Kidney (tissue), 14 donors: Measurements from ENCODE around the gene SCN4B. TPM values are rescaled to one million over a fixed set of nuclear protein-coding genes. Genes with fewer than 3 reads are reported as not detected.

Experiments used
- DNase-seq, 5 donors: peaks; one replicate each; pipeline ENCODE4 v3.0.0-alpha.2; 2013 to 2020
- FAIRE-seq: peaks from 2 replicates; lab custom pipeline; 2012; peaks lifted over from hg19 to GRCh38; lab: Jason Lieb, UNC
- H3K27ac ChIP-seq, 2 donors: one replicate each; pipeline ENCODE4 v1.7.0; 2013; ENCODE audit warnings: low read depth in 2 of 2, low read length in 2 of 2, inconsistent platforms in 1 of 2
- H3K27me3 ChIP-seq: one replicate; pipeline ENCODE4 v1.7.1; 2013; ENCODE audit warnings: low read length, inconsistent platforms; ENCODE audit not compliant: control insufficient read depth, insufficient read depth
- H3K36me3 ChIP-seq, 3 donors: one replicate each; pipeline versions ENCODE4 v1.7.0 to v1.7.1; 2013; ENCODE audit warnings: low read length in 3 of 3, control low read depth in 1 of 3, inconsistent platforms in 1 of 3; ENCODE audit not compliant: insufficient read depth in 3 of 3, control insufficient read depth in 2 of 3
- H3K4me1 ChIP-seq, 3 donors: one replicate each; pipeline versions ENCODE4 v1.7.0 to v1.7.1; 2013; ENCODE audit warnings: low read length in 3 of 3, inconsistent platforms in 1 of 3, low read depth in 1 of 3; ENCODE audit not compliant: control insufficient read depth in 2 of 3, insufficient read depth in 2 of 3
- H3K4me3 ChIP-seq, 3 donors: one replicate each; pipeline versions ENCODE4 v1.7.0 to v1.8.1; 2013; ENCODE audit warnings: low read length in 3 of 3, control low read depth in 1 of 3, inconsistent platforms in 1 of 3
- H3K9ac ChIP-seq, 3 donors: one replicate each; pipeline versions ENCODE4 v1.7.0 to v1.7.1; 2013; ENCODE audit warnings: low read length in 3 of 3, control low read depth in 1 of 3, inconsistent platforms in 1 of 3
- H3K9me3 ChIP-seq, 3 donors: one replicate each; pipeline versions ENCODE4 v1.7.0 to v1.7.1; 2013; ENCODE audit warnings: low read length in 3 of 3, control low read depth in 1 of 3, inconsistent platforms in 1 of 3; ENCODE audit not compliant: control insufficient read depth in 2 of 3, insufficient read depth in 1 of 3
- intact Hi-C: fragments of 100-400 bp; cut with DNase I; formaldehyde crosslinking; loops from one replicate; pipeline ENCODE4 v1.11.1; 2022
- polyA plus RNA-seq: library from polyadenylated mRNA; stranded (reverse); fragments of 350-450 nt; fragmentation: Illumina TruSeq; extraction: RNeasy Lipid Tissue Mini Kit (QIAGEN cat#74804); gene quantifications from one replicate; pipeline ENCODE4 v1.2.3, GENCODE V29; 2014; ENCODE audit warnings: low read depth, low replicate concordance; ENCODE audit not compliant: insufficient read depth
- total RNA-seq: library from RNA; stranded (reverse); fragmentation: NEBNext Ultra II Directional; extraction: Animal tissue kit (Norgen Biotek cat#: 25700); gene quantifications from one replicate; pipeline ENCODE4 v1.2.1, GENCODE V29; 2021
- TF ChIP-seq, protein P1 (sequence below): IDR thresholded peaks from 3 replicates; pipeline ENCODE4 v1.5.1; 2012; ENCODE audit warnings: mild to moderate bottlenecking, moderate library complexity, borderline replicate concordance; ENCODE audit not compliant: insufficient read depth; ENCODE audit errors: extremely low read depth
- donor health status: control.
- donor health status: control.
- donor health status: control.
- donor health status: control.
- donor health status: control.
- donor health status: DM: yes; HTN: yes; CAD: no.
- donor health status: Normal renal cell carcinoma (clear cell type).

The SCN4B gene
- total and polyA plus RNA-seq, 2 donors from 2014 or later: 1.4 to 3.5 TPM

GRCh38 chr11:118105657-118106305 is 46.8 kb downstream of the SCN4B start:
- Histone ChIP-seq H3K4me3 (peak overlapping the region in 2 of 3 donors; percentile 3 to 35), H3K9me3 (no peaks in the 10 kb centered on the region), H3K27me3 (no peaks in the 10 kb centered on the region), H3K9ac (no peak overlapping the region), H3K27ac (no peak overlapping the region), H3K36me3 (no peaks in the 10 kb centered on the region), H3K4me1 (peaks cover 0 to 10% (median 4%) of the 10 kb centered on the region in 3 donors)
- FAIRE-seq: no peak
- TF ChIP-seq, protein P1, sequence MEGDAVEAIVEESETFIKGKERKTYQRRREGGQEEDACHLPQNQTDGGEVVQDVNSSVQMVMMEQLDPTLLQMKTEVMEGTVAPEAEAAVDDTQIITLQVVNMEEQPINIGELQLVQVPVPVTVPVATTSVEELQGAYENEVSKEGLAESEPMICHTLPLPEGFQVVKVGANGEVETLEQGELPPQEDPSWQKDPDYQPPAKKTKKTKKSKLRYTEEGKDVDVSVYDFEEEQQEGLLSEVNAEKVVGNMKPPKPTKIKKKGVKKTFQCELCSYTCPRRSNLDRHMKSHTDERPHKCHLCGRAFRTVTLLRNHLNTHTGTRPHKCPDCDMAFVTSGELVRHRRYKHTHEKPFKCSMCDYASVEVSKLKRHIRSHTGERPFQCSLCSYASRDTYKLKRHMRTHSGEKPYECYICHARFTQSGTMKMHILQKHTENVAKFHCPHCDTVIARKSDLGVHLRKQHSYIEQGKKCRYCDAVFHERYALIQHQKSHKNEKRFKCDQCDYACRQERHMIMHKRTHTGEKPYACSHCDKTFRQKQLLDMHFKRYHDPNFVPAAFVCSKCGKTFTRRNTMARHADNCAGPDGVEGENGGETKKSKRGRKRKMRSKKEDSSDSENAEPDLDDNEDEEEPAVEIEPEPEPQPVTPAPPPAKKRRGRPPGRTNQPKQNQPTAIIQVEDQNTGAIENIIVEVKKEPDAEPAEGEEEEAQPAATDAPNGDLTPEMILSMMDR: no peak
- peak in 1 of 5 donors; percentile 15 for DNase-seq
- intact Hi-C loops: no loop called here

DNA sequence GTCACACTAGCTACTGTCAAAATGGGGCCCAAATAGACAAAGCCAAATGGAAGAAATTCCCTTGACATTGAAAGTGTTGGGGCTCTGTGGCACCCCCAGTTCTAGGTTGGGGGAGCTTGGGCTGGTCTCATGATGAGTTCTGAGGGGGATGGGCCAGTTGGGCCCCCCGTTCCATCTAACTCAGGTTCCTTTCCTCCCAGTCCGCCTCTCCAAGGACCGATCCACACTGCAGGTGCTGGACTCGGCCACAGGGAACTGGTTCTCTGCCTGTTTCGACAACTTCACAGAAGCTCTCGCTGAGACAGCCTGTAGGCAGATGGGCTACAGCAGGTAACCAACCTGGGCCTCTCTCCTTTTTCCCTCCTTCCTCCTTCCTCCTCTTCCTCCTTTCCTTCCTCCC is 48.1 kb downstream of the SCN4B start:
- Histone ChIP-seq H3K9ac (no peak overlapping the region), H3K4me1 (peaks cover 0 to 10% (median 3%) of the 10 kb centered on the region in 3 donors), H3K27me3 (no peaks in the 10 kb centered on the region), H3K36me3 (no peaks in the 10 kb centered on the region), H3K27ac (peak overlapping the region; percentile 23 to 38), H3K9me3 (no peaks in the 10 kb centered on the region), H3K4me3 (peak overlapping the region in 1 of 3 donors; percentile 27)
- no peak for FAIRE-seq
- TF ChIP-seq, protein P1: no peak
- intact Hi-C loops: no loop called here
- peak in 1 of 5 donors; percentile 13 for DNase-seq

DNA sequence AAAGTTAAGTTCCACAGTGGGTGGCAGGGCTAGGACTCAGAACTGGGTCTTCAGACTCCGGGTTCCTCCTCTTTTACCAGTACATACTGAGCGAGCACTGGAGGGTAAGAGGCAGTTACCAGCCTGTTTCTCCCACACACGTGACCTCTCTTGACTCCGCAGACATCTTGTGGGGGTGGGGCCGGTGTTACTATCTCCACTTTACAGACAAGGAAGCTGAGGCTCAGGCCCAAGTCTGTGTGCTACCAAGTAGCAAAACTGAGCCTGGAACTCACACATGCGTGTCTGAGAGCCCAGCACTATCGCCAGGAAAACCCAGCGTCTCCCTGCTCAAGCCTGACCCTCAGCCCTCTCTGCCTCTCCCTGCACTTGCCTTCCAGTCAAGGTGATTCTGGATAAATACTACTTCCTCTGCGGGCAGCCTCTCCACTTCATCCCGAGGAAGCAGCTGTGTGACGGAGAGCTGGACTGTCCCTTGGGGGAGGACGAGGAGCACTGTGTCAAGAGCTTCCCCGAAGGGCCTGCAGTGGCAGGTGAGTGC is 49.8 kb downstream of the SCN4B start:
- H3K27ac ChIP-seq: peak overlapping the region in 1 of 2 donors; percentile 51
- FAIRE-seq (no peak), DNase-seq (peak in 1 of 5 donors; percentile 35)
- TF ChIP-seq, protein P1: no peak
- no peaks in the 10 kb centered on the region for H3K27me3 ChIP-seq
- no peaks in the 10 kb centered on the region for H3K36me3 ChIP-seq
- H3K4me3 ChIP-seq: peak overlapping the region in 2 of 3 donors; percentile 9 to 19
- H3K9ac ChIP-seq: no peak overlapping the region
- no peaks in the 10 kb centered on the region for H3K9me3 ChIP-seq
- intact Hi-C loops: no loop called here
- H3K4me1 ChIP-seq: peaks cover 0 to 17% (median 3%) of the 10 kb centered on the region in 3 donors
